ENCODE measurements around the gene MSN.

MSN gene

GRCh38 chrX:65745992-65746391 lies 78.5 kb downstream of the MSN start:
- Mint-ChIP-seq H3K4me1 (no peaks in the 10 kb centered on the region), H3K27ac (no peak overlapping the region)

DNA sequence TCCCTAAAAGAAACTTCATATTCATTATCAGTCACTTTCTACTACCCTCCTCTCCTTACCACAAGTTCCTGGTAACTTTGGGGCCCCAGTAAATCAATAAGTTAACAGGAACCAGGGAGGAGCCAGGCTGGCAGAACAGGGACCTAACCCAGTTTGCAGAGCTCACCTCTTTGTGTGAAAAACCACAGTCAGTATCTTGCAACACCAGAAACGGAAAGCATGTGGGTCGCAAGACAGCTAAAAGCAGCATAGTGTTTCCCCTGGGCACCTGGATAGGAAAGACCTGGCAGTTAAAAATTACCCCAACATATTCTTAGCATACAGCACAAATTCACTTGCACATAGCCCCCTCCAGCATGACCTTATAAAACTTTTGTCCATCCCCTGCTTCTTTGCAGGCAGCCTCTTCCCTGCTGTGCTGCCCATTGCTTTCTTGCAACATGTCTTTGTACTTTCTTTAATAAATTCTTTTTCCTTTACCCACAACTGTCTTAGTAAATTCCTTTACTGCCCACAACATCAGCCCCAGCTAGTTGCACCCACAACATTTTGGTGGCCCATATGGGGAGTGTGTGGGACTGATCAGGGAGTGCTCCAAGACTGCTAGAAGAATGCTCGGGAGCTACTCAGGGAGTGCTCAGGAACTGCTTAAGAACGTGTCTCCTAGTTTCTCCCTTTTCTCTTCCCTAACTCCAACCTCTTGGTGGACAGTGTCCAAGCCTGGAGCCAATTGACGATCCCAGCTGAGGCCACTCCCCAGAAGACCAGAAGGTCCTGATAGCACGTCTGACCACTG lies 83.4 kb downstream of the MSN start:
- no peaks in the 10 kb centered on the region for H3K27me3 Mint-ChIP-seq (ENCODE audit: low read depth)
- no peak overlapping the region for H3K27ac Mint-ChIP-seq
- H3K4me1 Mint-ChIP-seq: no peaks in the 10 kb centered on the region
- H3K36me3 Mint-ChIP-seq (ENCODE audit: low read depth): no peaks in the 10 kb centered on the region
- TF ChIP-seq, protein P1, sequence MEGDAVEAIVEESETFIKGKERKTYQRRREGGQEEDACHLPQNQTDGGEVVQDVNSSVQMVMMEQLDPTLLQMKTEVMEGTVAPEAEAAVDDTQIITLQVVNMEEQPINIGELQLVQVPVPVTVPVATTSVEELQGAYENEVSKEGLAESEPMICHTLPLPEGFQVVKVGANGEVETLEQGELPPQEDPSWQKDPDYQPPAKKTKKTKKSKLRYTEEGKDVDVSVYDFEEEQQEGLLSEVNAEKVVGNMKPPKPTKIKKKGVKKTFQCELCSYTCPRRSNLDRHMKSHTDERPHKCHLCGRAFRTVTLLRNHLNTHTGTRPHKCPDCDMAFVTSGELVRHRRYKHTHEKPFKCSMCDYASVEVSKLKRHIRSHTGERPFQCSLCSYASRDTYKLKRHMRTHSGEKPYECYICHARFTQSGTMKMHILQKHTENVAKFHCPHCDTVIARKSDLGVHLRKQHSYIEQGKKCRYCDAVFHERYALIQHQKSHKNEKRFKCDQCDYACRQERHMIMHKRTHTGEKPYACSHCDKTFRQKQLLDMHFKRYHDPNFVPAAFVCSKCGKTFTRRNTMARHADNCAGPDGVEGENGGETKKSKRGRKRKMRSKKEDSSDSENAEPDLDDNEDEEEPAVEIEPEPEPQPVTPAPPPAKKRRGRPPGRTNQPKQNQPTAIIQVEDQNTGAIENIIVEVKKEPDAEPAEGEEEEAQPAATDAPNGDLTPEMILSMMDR (IDR thresholded peaks at IDR 0.05; ENCODE audit: unreplicated experiment in 3 of 3): no peak
- peaks cover 19% of the 10 kb centered on the region for H3K9me3 Mint-ChIP-seq
- no peak overlapping the region for H3K4me3 Mint-ChIP-seq

More at GRCh38 chrX:65745992-65746391, 78.5 kb downstream of the MSN start:
- Mint-ChIP-seq H3K4me3 (no peak overlapping the region), H3K9me3 (peaks cover 2% of the 10 kb centered on the region), H3K27me3 (ENCODE audit: low read depth) (no peaks in the 10 kb centered on the region), H3K36me3 (ENCODE audit: low read depth) (peaks cover 10% of the 10 kb centered on the region)
- TF ChIP-seq, protein P1 (IDR thresholded peaks at IDR 0.05; ENCODE audit: unreplicated experiment in 3 of 3): no peak

DNA sequence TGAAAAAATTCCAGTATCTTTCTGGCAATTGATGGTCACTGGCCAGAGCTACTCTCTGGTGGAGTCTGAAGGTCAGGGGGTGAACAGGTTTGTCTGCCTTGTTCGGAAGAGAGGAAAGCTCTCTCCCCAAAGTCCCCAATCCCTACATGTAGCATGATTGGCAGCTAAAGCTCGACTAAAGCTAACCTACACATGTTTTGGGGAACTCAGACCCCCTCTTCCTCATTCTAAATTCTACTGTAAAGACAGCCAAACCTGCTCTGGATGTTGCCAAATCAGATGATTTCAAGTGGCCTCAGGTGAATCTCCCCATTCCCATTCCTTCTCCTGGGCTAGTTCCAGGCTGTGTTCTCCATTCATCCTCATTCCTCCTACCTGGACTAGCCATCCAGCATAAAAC lies 84.1 kb downstream of the MSN start:
- no peaks in the 10 kb centered on the region for H3K4me1 Mint-ChIP-seq

GRCh38 chrX:65752294-65752693 lies 84.8 kb downstream of the MSN start:
- Mint-ChIP-seq H3K9me3 (peaks cover 19% of the 10 kb centered on the region), H3K4me3 (no peak overlapping the region), H3K27me3 (ENCODE audit: low read depth) (no peaks in the 10 kb centered on the region), H3K27ac (no peak overlapping the region), H3K36me3 (ENCODE audit: low read depth) (no peaks in the 10 kb centered on the region), H3K4me1 (no peaks in the 10 kb centered on the region)
- TF ChIP-seq, protein P1 (IDR thresholded peaks at IDR 0.05; ENCODE audit: unreplicated experiment in 3 of 3): no peak

More for the DNA sequence above, 84.1 kb downstream of the MSN start:
- Mint-ChIP-seq H3K4me3 (no peak overlapping the region), H3K36me3 (ENCODE audit: low read depth) (no peaks in the 10 kb centered on the region), H3K9me3 (peaks cover 19% of the 10 kb centered on the region), H3K27ac (no peak overlapping the region), H3K27me3 (ENCODE audit: low read depth) (no peaks in the 10 kb centered on the region)
- TF ChIP-seq, protein P1 (IDR thresholded peaks at IDR 0.05; ENCODE audit: unreplicated experiment in 3 of 3): no peak

DNA sequence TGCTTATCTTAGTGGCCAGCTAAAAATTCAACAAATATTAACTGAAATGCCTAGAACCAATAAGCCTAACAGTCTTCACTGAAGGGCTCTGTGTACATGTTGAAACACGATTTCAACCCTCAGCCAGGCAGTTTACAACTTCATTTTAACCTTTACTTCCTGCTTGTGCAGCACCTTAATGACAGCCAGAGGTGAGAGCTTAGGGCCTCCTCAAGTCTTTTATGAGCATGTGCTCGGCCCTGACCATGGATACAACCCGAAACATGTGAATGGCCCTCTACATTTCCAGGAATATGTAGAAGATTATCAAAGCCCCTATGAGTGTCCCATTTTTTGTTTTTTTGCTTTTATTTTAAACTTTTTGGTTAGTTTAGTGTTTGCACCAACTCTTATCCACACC lies 88.3 kb downstream of the MSN start:
- H3K4me1 Mint-ChIP-seq: no peaks in the 10 kb centered on the region
- TF ChIP-seq, protein P1 (IDR thresholded peaks at IDR 0.05; ENCODE audit: unreplicated experiment in 3 of 3): no peak
- H3K27me3 Mint-ChIP-seq (ENCODE audit: low read depth): no peaks in the 10 kb centered on the region
- H3K27ac Mint-ChIP-seq: no peak overlapping the region
- peaks cover 23% of the 10 kb centered on the region for H3K9me3 Mint-ChIP-seq
- no peaks in the 10 kb centered on the region for H3K36me3 Mint-ChIP-seq (ENCODE audit: low read depth)
- no peak overlapping the region for H3K4me3 Mint-ChIP-seq

DNA sequence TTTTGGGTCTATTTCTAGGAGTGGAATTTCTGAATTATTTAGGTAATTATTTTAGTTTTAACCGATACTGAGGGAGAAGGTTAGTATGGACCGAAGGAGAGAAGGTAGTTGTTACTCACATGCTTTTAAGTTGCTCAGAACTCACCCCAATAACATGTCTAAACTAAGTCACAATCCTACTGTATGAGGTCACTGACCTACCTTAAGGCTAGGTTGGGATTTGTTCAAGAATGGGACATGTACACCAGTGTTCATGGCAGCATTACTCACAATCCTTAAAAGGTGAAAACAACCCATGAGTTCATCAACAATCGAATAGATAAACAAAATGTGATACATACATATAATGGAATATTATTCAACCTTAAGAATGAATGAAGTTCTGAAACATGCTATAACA lies 90.5 kb downstream of the MSN start:
- Mint-ChIP-seq H3K9me3 (peaks cover 18% of the 10 kb centered on the region), H3K27me3 (ENCODE audit: low read depth) (no peaks in the 10 kb centered on the region)

More for the DNA sequence above, 90.5 kb downstream of the MSN start:
- Mint-ChIP-seq H3K4me1 (no peaks in the 10 kb centered on the region), H3K4me3 (no peak overlapping the region), H3K27ac (no peak overlapping the region), H3K36me3 (ENCODE audit: low read depth) (no peaks in the 10 kb centered on the region)
- TF ChIP-seq, protein P1 (IDR thresholded peaks at IDR 0.05; ENCODE audit: unreplicated experiment in 3 of 3): no peak
